SK-N-MC (cell line): ENCODE measurements around the gene MUSK.
"Not testable (repeated sequence)": the region's sequence is repeated elsewhere in the genome, so short reads cannot be mapped to it uniquely, and the experiment has no call there.

Source experiments
- DNase-seq: peaks from one replicate; pipeline ENCODE4 v3.0.0-alpha.2; 2011; ENCODE audit warnings: low read depth, low spot score
- H3K27ac ChIP-seq: fragments of 200-600 bp; sonication (generic); 2 replicates; pipeline ENCODE4 v1.5.1; 2016; ENCODE audit warnings: mixed run types
- H3K36me3 ChIP-seq: fragments of 200-600 bp; sonication (generic); 2 replicates; pipeline ENCODE4 v1.6.1; 2017; ENCODE audit warnings: antibody characterized with exemption, low read length, mixed read lengths; ENCODE audit not compliant: insufficient read depth
- H3K4me3 ChIP-seq: fragments of 200-600 bp; sonication (generic); 2 replicates; pipeline ENCODE4 v1.5.1; 2016
- H3K9ac ChIP-seq: fragments of 200-600 bp; sonication (generic); 2 replicates; pipeline ENCODE4 v1.8.0; 2017; ENCODE audit warnings: mixed run types, mixed read lengths; ENCODE audit not compliant: insufficient read length
- H3K9me3 ChIP-seq: fragments of 200-600 bp; sonication (generic); 2 replicates; pipeline ENCODE4 v1.6.1; 2017; ENCODE audit warnings: low read depth, mild to moderate bottlenecking, antibody characterized with exemption, low read length, moderate library complexity, mixed read lengths
- EZH2 ChIP-seq: fragments of 200-600 bp; sonication (generic); IDR thresholded peaks from one replicate; pipeline ENCODE4 v1.6.1; 2017; ENCODE audit warnings: antibody characterized with exemption
- FOXP2 ChIP-seq: optimal IDR thresholded peaks from 2 replicates; pipeline ENCODE3; 2011; ENCODE audit warnings: mild to moderate bottlenecking, moderate library complexity; ENCODE audit not compliant: insufficient read depth; ENCODE audit errors: extremely low read length, control extremely low read depth
- POLR2AphosphoS5 ChIP-seq: IDR thresholded peaks from 2 replicates; pipeline ENCODE4 v1.6.1; 2012; ENCODE audit warnings: mild to moderate bottlenecking, low read depth, low read length, borderline replicate concordance

MUSK gene

DNA sequence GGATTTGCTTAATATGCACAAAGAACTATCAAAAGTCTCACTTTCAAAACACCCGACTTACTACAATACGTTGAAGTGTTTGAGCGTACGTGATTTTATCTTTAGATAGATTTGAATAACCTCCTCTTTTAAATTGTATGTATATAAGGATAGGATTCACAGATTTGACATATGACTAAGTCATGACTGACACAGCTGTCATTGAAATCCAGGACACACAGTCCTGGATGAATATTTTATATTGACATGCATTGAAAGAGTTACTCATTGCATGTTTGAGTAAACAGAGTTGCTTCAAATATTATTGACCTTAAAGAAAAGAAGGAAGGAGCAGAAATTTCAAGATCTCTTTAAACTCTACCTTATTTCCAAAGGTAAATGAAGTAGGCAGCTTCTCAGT is 3.3 kb downstream of the MUSK start:
- DNase-seq: no peak
- TF ChIP-seq FOXP2: no peak
- no peak overlapping the region for H3K4me3 ChIP-seq
- H3K27ac ChIP-seq: no peak overlapping the region
- H3K9me3 ChIP-seq: no peaks in the 10 kb centered on the region
- H3K36me3 ChIP-seq: no peaks in the 10 kb centered on the region
- H3K9ac ChIP-seq: no peak overlapping the region

DNA sequence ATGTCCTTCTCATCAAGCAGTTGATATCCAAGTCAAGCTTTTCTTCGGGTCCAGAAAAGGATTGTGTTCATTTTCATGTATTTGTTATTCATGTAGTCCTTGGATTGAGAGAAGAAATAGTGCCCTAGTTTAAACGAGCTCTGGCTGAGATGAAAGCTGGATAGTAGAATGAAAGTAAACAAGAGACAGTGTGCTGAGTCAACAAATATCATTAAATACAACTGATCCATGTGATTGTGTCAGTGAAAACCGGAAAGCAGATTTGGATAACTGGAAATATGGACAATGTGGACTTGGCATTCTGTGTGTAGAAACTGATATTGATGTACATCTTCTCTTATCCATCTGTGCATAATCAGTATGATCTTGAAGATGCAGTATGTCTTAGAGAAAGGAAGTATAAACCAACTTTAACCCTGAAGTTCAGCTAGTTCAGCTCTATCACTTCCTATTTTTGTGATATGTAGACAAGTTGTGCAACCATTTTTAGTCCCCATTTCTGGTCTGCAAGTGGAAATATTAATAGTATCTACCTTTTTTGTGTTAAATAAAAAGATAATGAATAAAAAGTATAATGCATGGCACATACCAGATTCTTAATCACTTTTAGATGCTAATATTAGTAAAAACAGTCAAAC is 4.4 kb downstream of the MUSK start:
- no peak overlapping the region for H3K27ac ChIP-seq
- DNase-seq: no peak
- H3K9me3 ChIP-seq: no peaks in the 10 kb centered on the region
- H3K36me3 ChIP-seq: no peaks in the 10 kb centered on the region
- no peak overlapping the region for H3K4me3 ChIP-seq
- no peak overlapping the region for H3K9ac ChIP-seq
- TF ChIP-seq POLR2AphosphoS5 (no peak), FOXP2 (no peak), EZH2 (no peak)

DNA sequence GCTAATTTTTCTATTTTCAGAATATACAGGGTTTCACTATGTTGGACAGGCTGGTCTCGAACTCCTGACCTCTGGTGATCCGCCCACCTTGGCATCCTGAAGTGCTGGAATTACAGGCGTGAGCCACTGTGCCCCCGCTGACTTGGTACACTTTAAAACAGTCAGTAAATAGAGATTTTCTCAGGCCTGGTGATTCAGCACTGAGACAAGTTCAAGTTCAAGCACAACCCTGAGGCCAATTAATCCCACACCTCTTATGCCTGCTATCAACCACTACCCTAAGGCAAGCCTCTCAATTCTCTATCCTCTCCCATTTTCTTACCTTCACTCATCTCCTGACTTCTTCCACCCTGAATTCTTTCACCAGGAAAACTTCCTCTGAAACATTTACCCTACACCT is 18.9 kb downstream of the MUSK start:
- H3K9ac ChIP-seq: no peak overlapping the region
- no peaks in the 10 kb centered on the region for H3K36me3 ChIP-seq
- H3K9me3 ChIP-seq: no peaks in the 10 kb centered on the region
- H3K4me3 ChIP-seq: no peak overlapping the region
- no peak overlapping the region for H3K27ac ChIP-seq
- DNase-seq: no peak
- TF ChIP-seq FOXP2 (no peak), EZH2 (no peak), POLR2AphosphoS5 (no peak)

DNA sequence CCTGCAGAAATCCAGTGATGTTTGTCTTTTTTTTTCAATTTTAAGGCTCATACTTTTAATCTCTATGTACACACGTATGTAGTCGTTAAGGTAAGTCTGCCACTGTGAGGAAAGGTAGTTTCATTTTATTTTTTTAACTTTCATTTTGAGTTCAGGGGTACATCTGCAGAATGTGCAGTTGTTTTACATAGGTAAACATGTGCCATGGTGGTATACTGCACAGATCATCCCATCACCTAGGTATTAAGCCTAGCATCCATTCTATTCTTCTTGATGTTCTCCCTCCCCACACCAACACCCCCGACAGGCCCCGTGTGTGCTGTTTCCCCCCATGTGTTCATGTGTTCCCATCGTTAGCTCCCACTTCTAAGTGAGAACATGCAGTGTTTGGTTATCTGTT is 19.7 kb downstream of the MUSK start:
- no peak for TF ChIP-seq FOXP2
- no peak for TF ChIP-seq POLR2AphosphoS5
- TF ChIP-seq EZH2: no peak
- H3K36me3 ChIP-seq: no peaks in the 10 kb centered on the region
- no peak overlapping the region for H3K27ac ChIP-seq
- DNase-seq: no peak
- H3K9me3 ChIP-seq: no peaks in the 10 kb centered on the region
- H3K9ac ChIP-seq: no peak overlapping the region
- H3K4me3 ChIP-seq: no peak overlapping the region

DNA sequence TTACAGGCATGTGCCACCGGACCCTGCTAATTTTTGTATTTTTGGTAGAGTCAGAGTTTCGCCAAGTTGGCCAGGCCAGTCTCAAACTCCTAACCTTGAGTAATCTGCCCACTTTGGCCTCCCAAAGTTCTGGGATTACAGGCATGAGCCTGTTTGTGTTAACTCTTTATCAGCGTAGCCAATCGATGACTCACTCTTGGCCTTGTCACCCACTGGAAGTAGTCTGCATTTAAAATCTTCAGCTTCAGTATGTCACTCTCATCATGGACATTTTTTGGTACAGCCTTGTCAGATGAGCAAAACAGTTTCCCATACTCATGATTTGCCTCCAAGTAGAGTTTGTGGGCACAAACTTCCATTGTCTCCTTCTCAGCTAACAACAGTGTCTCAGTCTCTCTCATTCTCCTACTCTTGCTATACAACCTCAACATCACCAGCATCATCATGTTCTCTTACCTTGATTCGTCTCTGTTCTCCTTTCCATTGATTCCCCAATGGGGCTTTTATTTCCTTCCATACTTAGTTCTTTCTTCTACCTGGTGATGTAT is 22.5 kb downstream of the MUSK start:
- no peaks in the 10 kb centered on the region for H3K9me3 ChIP-seq
- no peaks in the 10 kb centered on the region for H3K36me3 ChIP-seq
- no peak overlapping the region for H3K4me3 ChIP-seq
- no peak for TF ChIP-seq FOXP2
- no peak for TF ChIP-seq EZH2
- TF ChIP-seq POLR2AphosphoS5: no peak
- no peak overlapping the region for H3K9ac ChIP-seq
- DNase-seq: no peak
- H3K27ac ChIP-seq: no peak overlapping the region

DNA sequence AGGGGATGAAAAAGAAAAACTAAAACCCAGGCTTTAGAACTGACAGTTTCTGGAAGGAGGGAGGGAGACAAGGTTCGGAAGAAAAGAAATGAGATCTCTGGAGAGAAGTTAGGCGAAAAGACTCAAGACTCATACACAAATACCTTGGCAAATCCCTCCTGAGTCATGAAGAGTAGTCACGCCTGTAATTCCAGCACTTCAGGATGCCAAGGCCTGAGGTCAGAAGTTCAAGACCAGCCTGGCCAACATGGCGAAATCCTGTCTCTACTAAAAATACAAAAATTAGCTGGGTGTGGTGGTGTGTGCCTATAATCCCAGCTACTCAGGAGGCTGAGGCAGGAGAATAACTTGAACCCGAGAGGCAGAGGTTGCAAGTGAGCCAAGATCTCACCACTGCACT is 27.3 kb downstream of the MUSK start:
- DNase-seq, H3K4me3 ChIP-seq, H3K9ac ChIP-seq, H3K27ac ChIP-seq, H3K36me3 ChIP-seq, H3K9me3 ChIP-seq: not testable (repeated sequence)

DNA sequence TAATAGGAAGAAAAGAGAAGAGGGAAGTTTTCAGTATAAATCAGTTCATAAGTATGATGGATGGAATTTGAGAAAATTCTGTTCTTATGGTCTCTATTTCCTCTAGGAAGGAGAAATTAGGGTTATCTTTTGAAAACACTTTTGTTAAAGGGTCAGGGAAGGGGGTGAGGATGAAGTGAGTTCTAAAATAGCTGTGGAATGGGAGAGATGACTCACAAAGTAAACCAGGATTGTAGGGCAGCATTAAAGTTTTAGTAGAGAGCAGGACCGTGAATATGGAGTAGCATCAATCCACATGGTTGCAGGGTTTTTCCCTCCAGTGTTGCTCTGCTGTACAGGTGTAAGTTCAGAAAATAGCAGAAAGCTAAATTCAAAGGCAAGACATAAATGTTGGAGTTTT is 32.4 kb downstream of the MUSK start:
- no peaks in the 10 kb centered on the region for H3K9me3 ChIP-seq
- no peak overlapping the region for H3K27ac ChIP-seq
- H3K36me3 ChIP-seq: no peaks in the 10 kb centered on the region
- TF ChIP-seq EZH2 (no peak), FOXP2 (no peak), POLR2AphosphoS5 (no peak)
- H3K4me3 ChIP-seq: no peak overlapping the region
- H3K9ac ChIP-seq: no peak overlapping the region
- DNase-seq: no peak

DNA sequence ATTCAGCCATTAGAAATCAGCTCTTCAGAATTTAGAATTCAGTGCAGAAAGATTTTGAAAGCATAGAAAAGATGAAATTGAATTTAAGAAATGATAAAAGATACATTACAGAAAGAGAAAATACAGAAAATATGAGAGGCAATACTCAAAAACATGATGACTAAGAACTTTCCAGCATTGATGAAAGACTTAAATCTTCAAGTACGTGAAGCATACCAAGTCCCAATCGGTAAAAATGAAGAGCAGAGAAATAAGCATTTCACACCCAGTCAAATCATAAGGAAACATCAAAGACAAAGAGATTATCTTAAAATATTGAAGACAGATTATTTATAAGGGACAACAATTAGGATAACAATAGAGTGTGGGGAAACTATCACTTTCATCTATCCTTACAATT is 35.1 kb downstream of the MUSK start:
- TF ChIP-seq POLR2AphosphoS5 (no peak), EZH2 (no peak), FOXP2 (no peak)
- no peaks in the 10 kb centered on the region for H3K9me3 ChIP-seq
- no peak overlapping the region for H3K27ac ChIP-seq
- H3K9ac ChIP-seq: no peak overlapping the region
- H3K4me3 ChIP-seq: no peak overlapping the region
- no peaks in the 10 kb centered on the region for H3K36me3 ChIP-seq
- no peak for DNase-seq

DNA sequence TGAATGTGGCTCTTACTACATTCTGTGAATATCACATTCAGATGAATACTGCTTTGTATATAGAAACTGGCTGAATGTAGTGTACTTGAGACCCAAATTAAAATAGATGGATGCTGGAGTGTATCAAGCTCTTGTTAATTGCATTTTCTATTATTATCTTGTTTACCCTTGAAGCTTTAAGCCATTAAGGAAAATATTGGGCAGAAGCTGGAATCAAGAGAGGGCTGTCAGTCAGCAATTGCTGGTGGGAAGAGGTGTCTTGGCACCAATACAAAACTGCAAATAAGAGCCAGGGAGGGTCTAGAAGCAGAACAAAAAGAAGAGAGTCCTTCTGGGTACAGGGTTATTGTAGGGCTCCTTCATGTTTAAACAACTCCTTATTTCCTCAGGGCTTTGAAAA is 38.8 kb downstream of the MUSK start:
- no peak overlapping the region for H3K9ac ChIP-seq
- no peak for DNase-seq
- no peak overlapping the region for H3K4me3 ChIP-seq
- no peaks in the 10 kb centered on the region for H3K36me3 ChIP-seq
- H3K27ac ChIP-seq: no peak overlapping the region
- H3K9me3 ChIP-seq: no peaks in the 10 kb centered on the region
- TF ChIP-seq POLR2AphosphoS5 (no peak), FOXP2 (no peak), EZH2 (no peak)

DNA sequence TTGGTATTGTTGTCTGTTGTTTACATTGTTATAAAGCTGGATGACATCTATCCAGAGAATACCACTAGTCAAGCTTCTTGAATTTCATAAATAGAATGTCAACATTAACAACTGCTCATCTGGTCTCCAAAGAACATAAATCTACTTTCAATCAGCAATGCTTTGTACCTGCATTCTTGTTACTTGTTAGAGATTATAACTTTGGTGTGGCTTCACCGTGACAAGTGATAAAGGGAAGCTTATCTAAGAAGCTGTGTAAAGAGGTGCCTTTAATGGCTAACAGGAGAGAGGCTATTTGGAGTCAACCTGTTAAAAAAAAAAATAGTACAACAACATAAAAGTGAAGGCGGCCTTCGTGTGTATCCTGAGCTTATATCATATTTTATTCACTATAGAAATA is 41.8 kb downstream of the MUSK start:
- DNase-seq: no peak
- no peak overlapping the region for H3K9ac ChIP-seq
- no peak overlapping the region for H3K27ac ChIP-seq
- H3K9me3 ChIP-seq: no peaks in the 10 kb centered on the region
- no peaks in the 10 kb centered on the region for H3K36me3 ChIP-seq
- TF ChIP-seq FOXP2 (no peak), EZH2 (no peak), POLR2AphosphoS5 (no peak)
- H3K4me3 ChIP-seq: no peak overlapping the region
